Activated CD8-positive, alpha-beta memory T cell treated with anti-CD3 and anti-CD28 coated beads for 1 hour (primary cell): ENCODE measurements around the gene PRMT9.

Experiments used
- DNase-seq, 2 donors: peaks; one replicate each; pipeline ENCODE4 v3.0.0-alpha.2; 2020; ENCODE audit warnings: low read depth in 1 of 2; ENCODE audit errors: extremely low read depth in 1 of 2

The PRMT9 gene

GRCh38 chr4:147625733-147626132 lies 58.2 kb downstream of the PRMT9 start:
- no peak for DNase-seq

GRCh38 chr4:147620315-147620714 lies 63.6 kb downstream of the PRMT9 start:
- DNase-seq: no peak

GRCh38 chr4:147617841-147618691 lies 65.9 kb downstream of the PRMT9 start:
- DNase-seq: no peak

- DNase-seq: peak; percentile 98
These were observed 66.7 kb downstream of the PRMT9 start, which contains the start of gene TMEM184C for GRCh38 chr4:147617173-147617840. Gene TMEM184C, plus strand, starts transcription at chr4:147617397. Its CDS starts 560 bp downstream, at chr4:147617957.

- no peak for DNase-seq
These were observed 67.2 kb downstream of the PRMT9 start for GRCh38 chr4:147616849-147617172.

GRCh38 chr4:147610686-147611085 lies 73.3 kb downstream of the PRMT9 start:
- no peak for DNase-seq

GRCh38 chr4:147607471-147607870 lies 76.5 kb downstream of the PRMT9 start:
- DNase-seq: no peak

GRCh38 chr4:147605499-147605898 lies 78.5 kb downstream of the PRMT9 start:
- DNase-seq: no peak

GRCh38 chr4:147599769-147600168 lies 84.2 kb downstream of the PRMT9 start:
- no peak for DNase-seq

- DNase-seq: no peak
These were observed 84.8 kb downstream of the PRMT9 start for GRCh38 chr4:147599206-147599605.

GRCh38 chr4:147597561-147597960 lies 86.4 kb downstream of the PRMT9 start:
- no peak for DNase-seq

- DNase-seq: no peak
These were observed 87.0 kb downstream of the PRMT9 start for GRCh38 chr4:147596981-147597380.

GRCh38 chr4:147596377-147596776 lies 87.6 kb downstream of the PRMT9 start:
- no peak for DNase-seq

- DNase-seq: no peak
These were observed 89.4 kb downstream of the PRMT9 start for GRCh38 chr4:147594578-147594977.

GRCh38 chr4:147594107-147594506 lies 89.9 kb downstream of the PRMT9 start:
- no peak for DNase-seq

GRCh38 chr4:147591106-147591505 lies 92.9 kb downstream of the PRMT9 start:
- no peak for DNase-seq

- DNase-seq: peak; percentile 4 to 7
These were observed 93.6 kb downstream of the PRMT9 start for GRCh38 chr4:147590249-147590920.

- DNase-seq: no peak
These were observed 94.4 kb downstream of the PRMT9 start for GRCh38 chr4:147589586-147589985.
